Measurements from ENCODE around the gene CCAR1. TPM values are rescaled to one million over a fixed set of nuclear protein-coding genes. Genes with fewer than 3 reads are reported as not detected.
"Not testable (repeated sequence)": the region's sequence is repeated elsewhere in the genome, so short reads cannot be mapped to it uniquely, and the experiment has no call there.

The CCAR1 gene
- total and polyA plus RNA-seq, 3 donors from 2014 or later: 16.2 to 98.6 (median 87.4) TPM

- Histone ChIP-seq H3K4me1 (no peaks in the 10 kb centered on the region), H3K9me3 (no peaks in the 10 kb centered on the region), H3K4me3 (no peak overlapping the region), H3K36me3 (ENCODE audit: low read depth, missing control alignments) (no peaks in the 10 kb centered on the region), H3K27me3 (no peaks in the 10 kb centered on the region), H3K27ac (no peak overlapping the region)
- TF ChIP-seq CTCF (IDR thresholded peaks at IDR 0.05) (no peak), POLR2A (IDR thresholded peaks at IDR 0.05) (no peak)
- no peak for DNase-seq
- WGBS, 2 donors: 91 to 94% methylated on average over 8 of the region's 8 CpGs
- intact Hi-C loops (cut with DNase I; ENCODE audit: low total_unique reads): no loop called here
Measured at GRCh38 chr10:68837626-68838322, 116.7 kb downstream of the CCAR1 start.

- H3K27me3 ChIP-seq; H3K9me3 ChIP-seq; H3K36me3 ChIP-seq (ENCODE audit: low read depth, missing control alignments); H3K4me3 ChIP-seq; H3K27ac ChIP-seq; DNase-seq; H3K4me1 ChIP-seq; intact Hi-C loops (cut with DNase I; ENCODE audit: low total_unique reads): not testable (repeated sequence)
- 96 to 98% methylated on average over 9 of the region's 9 CpGs for WGBS, 2 donors
Measured at GRCh38 chr10:68840650-68841049, 119.6 kb downstream of the CCAR1 start.

Small RNAs within 50 kb of the gene (microRNA-seq; reads per million reads assigned to microRNA genes)
- 0 reads per million in 2 donors for gene MIR1254-1 (ENCODE audit: borderline number of aligned reads in 2 of 2, borderline replicate concordance in 1 of 2)

Small RNAs within 50 kb of the gene (small RNA-seq; reads per million reads assigned to genes)
- 0 reads per million in 2 donors for gene MIR1254-1
- 0 reads per million in 2 donors for gene RF00019

Other genes starting within 250 kb of the CCAR1 start
- gene DNA2, start 249.3 kb upstream of the CCAR1 start, total RNA-seq: 1 to 10 TPM; 5.9 to 7.6 TPM
- 5.9 TPM for gene DNA2, start 249.3 kb upstream of the CCAR1 start, polyA plus RNA-seq (ENCODE audit: insufficient read depth, low read depth, low replicate concordance)
- 10 to 100 TPM in 1 of 2 donors, 1 to 10 TPM in 1; 7.1 to 11.7 TPM for gene SLC25A16, start 193.7 kb upstream of the CCAR1 start, total RNA-seq
- 13.5 TPM for gene SLC25A16, start 193.7 kb upstream of the CCAR1 start, polyA plus RNA-seq (ENCODE audit: insufficient read depth, low read depth, low replicate concordance)
- 1 to 10 TPM; 3.2 to 3.8 TPM for gene TET1, start 160.9 kb upstream of the CCAR1 start, total RNA-seq
- 0.40 TPM for gene TET1, start 160.9 kb upstream of the CCAR1 start, polyA plus RNA-seq (ENCODE audit: insufficient read depth, low read depth, low replicate concordance)
- 1 to 10 TPM; 3.8 to 4.6 TPM for gene STOX1, start 106.3 kb downstream of the CCAR1 start, total RNA-seq
- gene STOX1, start 106.3 kb downstream of the CCAR1 start, polyA plus RNA-seq (ENCODE audit: insufficient read depth, low read depth, low replicate concordance): 3.2 TPM
- 10 to 100 TPM; 45.3 to 51.1 TPM for gene DDX50, start 180.1 kb downstream of the CCAR1 start, total RNA-seq
- gene DDX50, start 180.1 kb downstream of the CCAR1 start, polyA plus RNA-seq (ENCODE audit: insufficient read depth, low read depth, low replicate concordance): 43.5 TPM
- 10 to 100 TPM; 47.9 to 51.3 TPM for gene DDX21, start 234.9 kb downstream of the CCAR1 start, total RNA-seq
- 38.3 TPM for gene DDX21, start 234.9 kb downstream of the CCAR1 start, polyA plus RNA-seq (ENCODE audit: insufficient read depth, low read depth, low replicate concordance)

Measured in testis (tissue), 3 donors.